ENCODE data around the gene WNT1. TPM values are rescaled to one million over a fixed set of nuclear protein-coding genes. Genes with fewer than 3 reads are reported as not detected.

WNT1 gene
- polyA plus RNA-seq, 1 donor from 2014 or later, result not detected

- no peak overlapping the region for H3K27ac ChIP-seq (ENCODE audit: low read length)
- H3K9me2 ChIP-seq (ENCODE audit: insufficient read depth, low read length), result no peaks in the 10 kb centered on the region
- H3K36me3 ChIP-seq (ENCODE audit: insufficient read depth, low read length), result no peaks in the 10 kb centered on the region
- H3K79me2 ChIP-seq (replicated peaks; ENCODE audit: insufficient read depth, low read length), result no peaks in the 10 kb centered on the region
- peaks cover 76% of the 10 kb centered on the region for H3K27me3 ChIP-seq (ENCODE audit: insufficient read depth, low read depth, low read length)
- H4K20me1 ChIP-seq (ENCODE audit: insufficient read depth), result no peaks in the 10 kb centered on the region
- no peak overlapping the region for H2AFZ ChIP-seq (ENCODE audit: low read depth, low read length)
- no peaks in the 10 kb centered on the region for H3K9me3 ChIP-seq (ENCODE audit: low read length)
- no peak overlapping the region for H3K4me2 ChIP-seq (ENCODE audit: low read length)
- no peak overlapping the region for H3K9ac ChIP-seq (ENCODE audit: low read length)
- no peak overlapping the region for H3K4me3 ChIP-seq (ENCODE audit: low read length)
- no peak for TF ChIP-seq TAF1 (IDR thresholded peaks at IDR 0.05; ENCODE audit: low read depth)
- TF ChIP-seq RAD21 (conservative IDR thresholded peaks at IDR 0.05), result no peak
- TF ChIP-seq EP300 (conservative IDR thresholded peaks at IDR 0.05; ENCODE audit: poor library complexity, severe bottlenecking), result no peak
- TF ChIP-seq POLR2AphosphoS5 (IDR thresholded peaks at IDR 0.05), result no peak
- no peak for TF ChIP-seq EZH2 (IDR thresholded peaks at IDR 0.05; ENCODE audit: borderline replicate concordance, insufficient read depth, low read length, poor library complexity, severe bottlenecking)
- TF ChIP-seq REST (IDR thresholded peaks at IDR 0.05; ENCODE audit: borderline replicate concordance), result no peak
- no peak for TF ChIP-seq CTCF (IDR thresholded peaks at IDR 0.05; ENCODE audit: poor library complexity, severe bottlenecking)
- no peaks in the 10 kb centered on the region for H3F3A ChIP-seq (ENCODE audit: insufficient read depth, low read length, poor library complexity, severe bottlenecking)
Observed at GRCh38 chr12:48966177-48966895, 11.8 kb upstream of the WNT1 start.

GRCh38 chr12:48967991-48968390 lies 10.1 kb upstream of the WNT1 start:
- TF ChIP-seq REST (IDR thresholded peaks at IDR 0.05; ENCODE audit: borderline replicate concordance) (no peak), RAD21 (conservative IDR thresholded peaks at IDR 0.05) (no peak), POLR2AphosphoS5 (IDR thresholded peaks at IDR 0.05) (no peak), CTCF (IDR thresholded peaks at IDR 0.05; ENCODE audit: poor library complexity, severe bottlenecking) (no peak), EP300 (conservative IDR thresholded peaks at IDR 0.05; ENCODE audit: poor library complexity, severe bottlenecking) (no peak), SMC3 (conservative IDR thresholded peaks at IDR 0.05; ENCODE audit: poor library complexity) (no peak)
- Histone ChIP-seq H3K9me3 (ENCODE audit: low read length) (no peaks in the 10 kb centered on the region), H3K4me2 (ENCODE audit: low read length) (no peak overlapping the region)

More at GRCh38 chr12:48967991-48968390, 10.1 kb upstream of the WNT1 start:
- Histone ChIP-seq H4K20me1 (ENCODE audit: insufficient read depth) (no peaks in the 10 kb centered on the region), H3K9me2 (ENCODE audit: insufficient read depth, low read length) (no peaks in the 10 kb centered on the region), H3K9ac (ENCODE audit: low read length) (no peak overlapping the region), H3K27ac (ENCODE audit: low read length) (no peak overlapping the region), H3K79me2 (replicated peaks; ENCODE audit: insufficient read depth, low read length) (no peaks in the 10 kb centered on the region), H3K36me3 (ENCODE audit: insufficient read depth, low read length) (no peaks in the 10 kb centered on the region), H3K4me3 (ENCODE audit: low read length) (no peak overlapping the region), H2AFZ (ENCODE audit: low read depth, low read length) (no peak overlapping the region), H3F3A (ENCODE audit: insufficient read depth, low read length, poor library complexity, severe bottlenecking) (no peaks in the 10 kb centered on the region), H3K27me3 (ENCODE audit: insufficient read depth, low read depth, low read length) (peaks cover 85% of the 10 kb centered on the region)
